Large intestine (tissue), 3 donors: ENCODE measurements around the gene RBM47. TPM values are rescaled to one million over a fixed set of nuclear protein-coding genes. Genes with fewer than 3 reads are reported as not detected.

ENCODE experiments used
- DNase-seq, 2 donors: peaks; one replicate each; pipeline versions ENCODE4 v3.0.0 to v3.0.0-alpha.2; 2013
- H3K27ac ChIP-seq: one replicate; pipeline ENCODE4 v1.5.1; 2013; ENCODE audit warnings: low read length
- H3K27me3 ChIP-seq: 2 replicates; pipeline ENCODE4 v1.6.1; 2013; ENCODE audit warnings: low read length; ENCODE audit not compliant: control insufficient read depth, insufficient read depth
- H3K36me3 ChIP-seq: 2 replicates; pipeline ENCODE4 v1.6.1; 2013; ENCODE audit warnings: low read length; ENCODE audit not compliant: control insufficient read depth, insufficient read depth
- H3K4me1 ChIP-seq: one replicate; pipeline ENCODE4 v1.6.1; 2013; ENCODE audit warnings: low read length; ENCODE audit not compliant: control insufficient read depth, insufficient read depth
- H3K4me3 ChIP-seq: one replicate; pipeline ENCODE4 v1.5.1; 2013; ENCODE audit warnings: low read length
- H3K9me3 ChIP-seq: one replicate; pipeline ENCODE4 v1.6.1; 2013; ENCODE audit warnings: mild to moderate bottlenecking, low read depth, low read length, moderate library complexity; ENCODE audit not compliant: control insufficient read depth
- WGBS: methylation state at CpG from one replicate; pipeline ENCODE4 v1.1.5; 2013; ENCODE audit warnings: low lambda C conversion rate; ENCODE audit not compliant: insufficient coverage; 5-methylcytosine and 5-hydroxymethylcytosine counted together
- polyA plus RNA-seq: library from polyadenylated mRNA; unstranded; fragments of 120-200 nt; gene quantifications from one replicate; pipeline ENCODE4 v1.2.1, GENCODE V29; 2013

Gene RBM47
- polyA plus RNA-seq, 1 donor = 98.4 TPM

- Histone ChIP-seq H3K36me3 (no peaks in the 10 kb centered on the region), H3K4me1 (no peaks in the 10 kb centered on the region), H3K27ac (no peak overlapping the region), H3K9me3 (no peaks in the 10 kb centered on the region), H3K4me3 (no peak overlapping the region), H3K27me3 (no peaks in the 10 kb centered on the region)
- no CpG with 5 or more reads among the region's 2 CpGs for WGBS
- DNase-seq = no peak
These were observed 16.8 kb downstream of the RBM47 start for GRCh38 chr4:40612831-40613230.

GRCh38 chr4:40612283-40612682 lies 17.4 kb downstream of the RBM47 start:
- Histone ChIP-seq H3K27me3 (no peaks in the 10 kb centered on the region), H3K4me1 (no peaks in the 10 kb centered on the region), H3K9me3 (no peaks in the 10 kb centered on the region), H3K27ac (no peak overlapping the region), H3K4me3 (no peak overlapping the region), H3K36me3 (no peaks in the 10 kb centered on the region)
- no CpG with 5 or more reads among the region's 4 CpGs for WGBS
- no peak for DNase-seq

GRCh38 chr4:40608628-40609027 lies 21.0 kb downstream of the RBM47 start:
- no peak for DNase-seq
- no peaks in the 10 kb centered on the region for H3K27me3 ChIP-seq
- H3K27ac ChIP-seq = no peak overlapping the region
- H3K9me3 ChIP-seq = no peaks in the 10 kb centered on the region
- H3K4me3 ChIP-seq = no peak overlapping the region
- whole genome bisulfite sequencing = 80% methylated on average over 1 of the region's 2 CpGs
- no peaks in the 10 kb centered on the region for H3K4me1 ChIP-seq
- H3K36me3 ChIP-seq = no peaks in the 10 kb centered on the region

GRCh38 chr4:40607221-40607620 lies 22.4 kb downstream of the RBM47 start:
- 100% methylated on average over 1 of the region's 3 CpGs for WGBS
- Histone ChIP-seq H3K27me3 (no peaks in the 10 kb centered on the region), H3K27ac (no peak overlapping the region), H3K4me1 (no peaks in the 10 kb centered on the region), H3K36me3 (no peaks in the 10 kb centered on the region), H3K9me3 (no peaks in the 10 kb centered on the region), H3K4me3 (no peak overlapping the region)
- no peak for DNase-seq

- no peak for DNase-seq
- WGBS = 100% methylated on average over 1 of the region's 6 CpGs
- Histone ChIP-seq H3K4me1 (no peaks in the 10 kb centered on the region), H3K4me3 (no peak overlapping the region), H3K27me3 (no peaks in the 10 kb centered on the region), H3K27ac (no peak overlapping the region), H3K9me3 (no peaks in the 10 kb centered on the region), H3K36me3 (no peaks in the 10 kb centered on the region)
These were observed 23.4 kb downstream of the RBM47 start for GRCh38 chr4:40606239-40606767.

- no peak overlapping the region for H3K4me3 ChIP-seq
- H3K9me3 ChIP-seq = no peaks in the 10 kb centered on the region
- H3K27ac ChIP-seq = no peak overlapping the region
- no peaks in the 10 kb centered on the region for H3K27me3 ChIP-seq
- no peaks in the 10 kb centered on the region for H3K4me1 ChIP-seq
- DNase-seq = no peak
- H3K36me3 ChIP-seq = no peaks in the 10 kb centered on the region
These were observed 26.4 kb downstream of the RBM47 start for GRCh38 chr4:40603281-40603680.

GRCh38 chr4:40601641-40602040 lies 28.0 kb downstream of the RBM47 start:
- H3K9me3 ChIP-seq = no peaks in the 10 kb centered on the region
- 94% methylated on average over 3 of the region's 7 CpGs for WGBS
- no peak overlapping the region for H3K27ac ChIP-seq
- no peaks in the 10 kb centered on the region for H3K27me3 ChIP-seq
- no peaks in the 10 kb centered on the region for H3K4me1 ChIP-seq
- no peaks in the 10 kb centered on the region for H3K36me3 ChIP-seq
- H3K4me3 ChIP-seq = no peak overlapping the region
- DNase-seq = no peak

- Histone ChIP-seq H3K27me3 (no peaks in the 10 kb centered on the region), H3K4me1 (no peaks in the 10 kb centered on the region), H3K36me3 (no peaks in the 10 kb centered on the region), H3K9me3 (no peaks in the 10 kb centered on the region), H3K27ac (no peak overlapping the region), H3K4me3 (no peak overlapping the region)
- WGBS = no CpG with 5 or more reads among the region's 10 CpGs
- no peak for DNase-seq
These were observed 28.8 kb downstream of the RBM47 start for GRCh38 chr4:40600850-40601249.

GRCh38 chr4:40599431-40599830 lies 30.2 kb downstream of the RBM47 start:
- WGBS = no CpG with 5 or more reads among the region's 2 CpGs

GRCh38 chr4:40596522-40596921 lies 33.1 kb downstream of the RBM47 start:
- peaks cover 2% of the 10 kb centered on the region for H3K36me3 ChIP-seq

More at GRCh38 chr4:40599431-40599830, 30.2 kb downstream of the RBM47 start:
- Histone ChIP-seq H3K4me1 (no peaks in the 10 kb centered on the region), H3K36me3 (no peaks in the 10 kb centered on the region), H3K27ac (no peak overlapping the region), H3K9me3 (no peaks in the 10 kb centered on the region), H3K4me3 (no peak overlapping the region), H3K27me3 (no peaks in the 10 kb centered on the region)
- DNase-seq = no peak

GRCh38 chr4:40595981-40596380 lies 33.7 kb downstream of the RBM47 start:
- Histone ChIP-seq H3K36me3 (peaks cover 2% of the 10 kb centered on the region), H3K27ac (no peak overlapping the region), H3K27me3 (no peaks in the 10 kb centered on the region), H3K9me3 (no peaks in the 10 kb centered on the region), H3K4me1 (no peaks in the 10 kb centered on the region), H3K4me3 (no peak overlapping the region)
- no peak for DNase-seq
- 83% methylated on average over 1 of the region's 5 CpGs for WGBS

More at GRCh38 chr4:40596522-40596921, 33.1 kb downstream of the RBM47 start:
- DNase-seq = no peak
- WGBS = no CpG with 5 or more reads among the region's 4 CpGs
- no peak overlapping the region for H3K4me3 ChIP-seq
- H3K4me1 ChIP-seq = no peaks in the 10 kb centered on the region
- no peaks in the 10 kb centered on the region for H3K9me3 ChIP-seq
- H3K27me3 ChIP-seq = no peaks in the 10 kb centered on the region
- H3K27ac ChIP-seq = no peak overlapping the region
